Measurements from ENCODE around the gene DAPP1. TPM values are rescaled to one million over a fixed set of nuclear protein-coding genes. Genes with fewer than 3 reads are reported as not detected.
A peak's percentile ranks its signal among the peaks of the same experiment; 100 is the strongest.

DAPP1 gene
- total RNA-seq, 2 experiments from 2014 or later = 37.9 to 39.7 TPM

GRCh38 chr4:99891351-99891750, 74.7 kb downstream of the DAPP1 start:
- Mint-ChIP-seq H3K27me3 (no peaks in the 10 kb centered on the region), H3K36me3 (peaks cover 13% of the 10 kb centered on the region), H3K27ac (no peak overlapping the region), H3K4me3 (peak overlapping the region; percentile 6), H3K9me3 (no peaks in the 10 kb centered on the region), H3K4me1 (peaks cover 30% of the 10 kb centered on the region)
- DNase-seq = no peak

- Mint-ChIP-seq H3K36me3 (peaks cover 13% of the 10 kb centered on the region), H3K27ac (peak overlapping the region; percentile 89), H3K4me1 (peaks cover 27% of the 10 kb centered on the region), H3K4me3 (peak overlapping the region; percentile 97), H3K27me3 (no peaks in the 10 kb centered on the region), H3K9me3 (no peaks in the 10 kb centered on the region)
- DNase-seq = no peak
Observed at GRCh38 chr4:99893029-99893428, 76.4 kb downstream of the DAPP1 start.

GRCh38 chr4:99893839-99894160, 77.2 kb downstream of the DAPP1 start:
- Mint-ChIP-seq H3K4me1 (peaks cover 27% of the 10 kb centered on the region), H3K9me3 (no peaks in the 10 kb centered on the region), H3K27me3 (no peaks in the 10 kb centered on the region), H3K27ac (peak overlapping the region; percentile 89), H3K4me3 (peak overlapping the region; percentile 97), H3K36me3 (peaks cover 11% of the 10 kb centered on the region)
- DNase-seq = no peak

DNA sequence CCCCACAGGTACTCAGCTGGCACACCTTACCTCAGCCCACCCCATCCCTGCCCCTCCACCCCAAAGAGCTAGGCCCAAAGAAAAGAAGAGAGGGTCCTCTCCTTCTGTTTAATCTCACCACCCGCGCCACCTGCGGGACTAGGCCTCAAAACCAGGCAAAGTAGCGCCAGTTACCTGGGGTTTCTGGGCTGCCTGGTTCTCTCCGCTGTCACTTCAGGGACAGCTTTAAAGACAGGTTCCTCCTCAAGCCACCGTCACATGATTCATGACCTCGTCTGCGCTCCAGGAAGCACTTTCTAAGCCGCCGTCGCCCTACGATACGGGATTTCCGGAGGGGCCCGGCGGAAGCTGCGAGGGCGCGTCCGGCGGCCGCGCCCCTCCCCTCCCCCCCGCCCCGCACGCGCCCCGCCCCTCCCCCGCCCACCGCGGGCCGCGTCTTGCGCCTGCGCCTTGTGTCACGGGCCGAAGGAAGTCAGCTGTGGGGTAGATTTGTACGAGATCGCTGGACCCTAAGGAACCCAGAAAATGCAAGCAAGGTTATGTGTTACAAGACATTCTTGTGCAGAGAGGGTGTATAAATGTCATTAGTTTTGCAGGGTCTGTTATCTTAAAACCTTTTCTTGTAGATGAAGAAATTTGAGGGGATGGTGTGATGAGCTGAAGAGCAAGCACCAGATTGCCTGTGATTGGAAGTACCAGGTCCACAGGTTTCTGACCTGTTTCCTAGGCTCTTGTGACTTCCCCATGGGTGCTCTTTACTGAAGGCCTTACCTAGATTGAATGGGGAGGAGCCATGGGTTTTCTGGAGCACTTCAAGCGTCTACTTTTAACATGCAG, 77.8 kb downstream of the DAPP1 start, which contains the start of gene LAMTOR3:
Gene LAMTOR3, minus strand, starts transcription at position 267 of the 837 bp plus-strand sequence. CDS start 464 bp downstream, outside the sequence.
- DNase-seq = peak; percentile 88
- Mint-ChIP-seq H3K4me1 (peaks cover 25% of the 10 kb centered on the region), H3K9me3 (no peaks in the 10 kb centered on the region), H3K4me3 (peak within 1 kb of the TSS; percentile 97), H3K27ac (peak within 1 kb of the TSS; percentile 90), H3K27me3 (no peaks in the 10 kb centered on the region), H3K36me3 (peaks cover 11% of the 10 kb centered on the region)

- Mint-ChIP-seq H3K27me3 (no peaks in the 10 kb centered on the region), H3K4me3 (peak overlapping the region; percentile 84), H3K9me3 (no peaks in the 10 kb centered on the region), H3K4me1 (peaks cover 24% of the 10 kb centered on the region), H3K27ac (no peak overlapping the region), H3K36me3 (peaks cover 11% of the 10 kb centered on the region)
- no peak for DNase-seq
Observed at GRCh38 chr4:99894998-99895397, 78.4 kb downstream of the DAPP1 start.

- Mint-ChIP-seq H3K4me1 (peaks cover 10% of the 10 kb centered on the region), H3K9me3 (peaks cover 2% of the 10 kb centered on the region), H3K27me3 (no peaks in the 10 kb centered on the region), H3K36me3 (peaks cover 53% of the 10 kb centered on the region), H3K27ac (peak overlapping the region; percentile 9), H3K4me3 (no peak overlapping the region)
- DNase-seq = no peak
Observed at GRCh38 chr4:99915449-99915848, 98.8 kb downstream of the DAPP1 start.

DNA sequence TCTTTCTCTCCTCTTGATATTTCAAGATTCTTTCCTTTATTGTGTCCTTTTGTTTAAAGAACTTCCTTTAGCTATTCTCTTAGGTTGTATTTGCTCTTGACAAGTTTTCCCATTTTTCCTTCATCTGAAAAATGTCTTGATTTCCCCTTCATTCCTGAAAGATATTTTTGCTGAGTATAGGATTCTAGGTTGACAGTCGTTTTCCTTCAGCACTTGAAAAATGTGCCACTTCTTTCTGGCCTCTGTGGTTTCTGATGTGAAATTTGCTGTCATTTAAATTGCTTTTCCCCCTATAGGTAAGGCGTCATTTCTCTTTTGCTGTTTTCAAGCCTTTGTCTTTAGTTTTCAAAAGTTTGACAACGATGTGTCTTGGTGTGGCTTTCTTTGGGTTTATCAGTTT, 100.9 kb downstream of the DAPP1 start:
- H3K9me3 Mint-ChIP-seq = peaks cover 2% of the 10 kb centered on the region
- no peak for DNase-seq
- no peak overlapping the region for H3K27ac Mint-ChIP-seq
- H3K4me1 Mint-ChIP-seq = peaks cover 16% of the 10 kb centered on the region
- peaks cover 55% of the 10 kb centered on the region for H3K36me3 Mint-ChIP-seq
- no peak overlapping the region for H3K4me3 Mint-ChIP-seq
- no peaks in the 10 kb centered on the region for H3K27me3 Mint-ChIP-seq

GRCh38 chr4:99918656-99919055, 102.0 kb downstream of the DAPP1 start:
- Mint-ChIP-seq H3K9me3 (peaks cover 2% of the 10 kb centered on the region), H3K27me3 (no peaks in the 10 kb centered on the region), H3K4me3 (no peak overlapping the region), H3K27ac (no peak overlapping the region), H3K36me3 (peaks cover 52% of the 10 kb centered on the region), H3K4me1 (peaks cover 13% of the 10 kb centered on the region)
- DNase-seq = no peak

Other genes with a start within 250 kb of the DAPP1 start
- under 1 TPM; 0.34 to 0.47 TPM for gene MTTP, start 242.0 kb upstream of the DAPP1 start, total RNA-seq
- gene C4orf54, start 159.0 kb upstream of the DAPP1 start, total RNA-seq = not detected
- gene LAMTOR3, start 77.6 kb downstream of the DAPP1 start, total RNA-seq = 10 to 100 TPM; 33.6 to 35.1 TPM
- gene DNAJB14, start 129.8 kb downstream of the DAPP1 start, total RNA-seq = 10 to 100 TPM; 33.3 to 34.1 TPM
- 100 to 1,000 TPM; 735 to 794 TPM for gene H2AZ1, start 133.4 kb downstream of the DAPP1 start, total RNA-seq